GM18508 (cell line): ENCODE results near the gene FRMD3.
"Not testable (repeated sequence)": the region's sequence is repeated elsewhere in the genome, so short reads cannot be mapped to it uniquely, and the experiment has no call there.

Experiments used
- ATAC-seq: cut with Tn5 transposase; IDR thresholded peaks from one replicate; pipeline ENCODE4 v1.9.1; 2021; ENCODE audit warnings: moderate number of reproducible peaks; ENCODE audit not compliant: insufficient read depth, unreplicated experiment

Gene FRMD3

DNA sequence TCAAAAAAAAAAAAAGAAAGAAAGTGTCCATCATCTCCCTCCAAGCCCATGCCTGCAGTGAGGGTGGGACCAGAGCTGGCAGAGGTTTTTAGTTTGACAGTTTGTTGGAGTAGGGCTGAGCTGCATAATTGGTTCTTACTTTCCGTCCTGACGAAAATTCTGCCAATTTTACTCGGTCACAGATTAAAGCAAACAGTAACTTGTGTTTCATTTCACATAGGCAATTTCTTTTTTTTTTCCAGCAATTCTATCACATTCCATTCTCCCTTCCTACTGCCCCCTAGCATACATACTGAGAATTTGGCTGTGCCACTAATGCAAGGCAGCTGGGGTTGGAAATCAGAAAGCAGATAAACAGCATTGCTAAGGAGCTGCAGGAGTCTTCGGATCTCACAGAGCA, 132.4 kb downstream of the FRMD3 start:
- no peak for ATAC-seq

DNA sequence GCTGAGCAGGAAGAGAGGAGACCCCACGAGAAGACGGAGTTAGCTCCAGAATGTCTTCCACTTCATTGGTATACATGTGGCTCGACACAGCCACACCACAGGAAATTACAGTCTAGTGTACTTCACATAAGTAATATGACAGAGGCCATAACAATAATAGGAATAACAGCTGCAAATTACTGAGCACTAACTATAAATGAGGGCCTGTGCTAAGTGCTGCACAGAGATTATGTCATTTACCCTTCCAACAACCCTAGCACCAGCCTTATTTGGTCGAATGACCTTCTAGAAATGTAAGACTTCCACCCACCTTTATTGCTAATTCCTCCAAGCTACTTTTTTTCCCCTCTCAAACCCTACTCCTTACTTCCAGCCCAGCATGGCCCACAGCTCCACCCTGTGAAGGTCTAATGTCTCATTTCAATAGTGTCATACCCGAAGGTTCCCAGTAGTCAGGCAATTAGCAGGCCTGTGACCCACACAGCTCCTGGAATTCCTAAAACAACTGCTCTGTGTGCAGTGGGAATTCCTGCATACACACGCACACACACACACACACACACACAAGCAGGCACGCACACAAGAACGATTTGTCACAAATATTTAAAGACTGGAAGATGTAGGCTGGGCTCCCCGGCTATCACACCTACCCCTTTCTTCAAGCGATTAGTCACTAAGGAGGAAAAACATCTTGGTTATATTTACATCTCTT, 134.5 kb downstream of the FRMD3 start:
- no peak for ATAC-seq

DNA sequence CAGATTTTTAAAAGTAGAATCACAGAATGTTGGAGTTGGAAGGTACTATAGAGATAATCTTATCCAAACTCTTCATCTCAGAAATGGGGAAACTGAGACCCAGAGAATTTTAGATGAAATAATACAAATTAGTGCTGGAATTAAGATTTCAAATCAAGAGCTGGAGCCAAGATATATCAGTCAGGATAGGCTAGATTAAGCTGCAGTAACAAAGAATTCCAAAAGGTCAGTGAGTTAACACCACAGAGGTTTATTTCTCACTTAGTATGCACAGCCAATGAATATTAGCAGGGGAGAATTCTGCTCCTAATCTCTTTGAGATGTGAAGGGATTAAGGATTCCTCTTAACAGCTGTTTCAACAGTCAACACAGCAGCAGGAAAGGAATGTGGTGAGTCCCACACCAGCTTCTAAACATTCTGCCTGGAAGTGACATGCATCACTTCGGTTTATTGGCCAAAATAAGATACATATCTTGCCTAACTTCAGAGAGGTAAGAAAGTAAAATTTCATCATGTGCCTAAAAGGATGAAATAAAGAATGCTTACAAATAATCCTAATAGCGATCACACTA, 136.8 kb downstream of the FRMD3 start:
- no peak for ATAC-seq

DNA sequence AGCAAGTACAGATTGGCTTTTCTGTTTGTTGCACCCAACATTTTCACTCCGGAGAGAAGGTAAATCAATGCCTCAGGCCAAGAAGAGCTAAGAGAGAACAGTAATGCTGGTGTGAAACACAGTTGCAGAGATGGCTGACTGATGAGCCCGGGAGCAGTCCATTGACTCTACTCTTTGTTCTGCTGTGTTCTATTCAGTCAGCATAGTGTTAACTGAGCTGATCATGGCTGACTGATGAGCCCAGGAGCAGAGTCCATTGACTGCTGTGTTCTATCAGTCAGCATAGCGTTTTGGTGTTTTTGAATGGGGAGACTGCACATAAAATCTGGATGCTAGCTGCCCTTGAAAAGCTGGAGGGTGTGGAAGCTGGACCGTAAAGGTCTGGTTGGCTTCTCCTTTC, 141.4 kb downstream of the FRMD3 start:
- no peak for ATAC-seq

DNA sequence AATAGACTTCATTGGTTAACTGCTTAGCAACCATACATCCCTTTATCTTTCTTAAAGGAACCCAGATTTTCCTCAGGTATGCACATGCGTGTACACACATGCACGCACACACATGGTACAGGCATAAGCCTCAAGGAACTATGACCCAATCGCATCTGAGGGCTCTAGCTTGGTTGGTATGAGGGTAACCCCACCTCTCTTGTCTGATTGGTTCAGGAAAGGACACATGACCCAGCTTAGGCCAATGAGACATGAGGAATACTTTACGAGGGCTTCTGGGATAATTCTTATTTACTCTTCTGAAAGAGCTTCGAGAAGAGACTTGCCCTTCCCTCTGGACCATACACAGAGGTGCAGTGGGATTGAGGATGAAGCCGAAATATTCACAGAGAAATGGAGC, 141.9 kb downstream of the FRMD3 start:
- ATAC-seq, result no peak

DNA sequence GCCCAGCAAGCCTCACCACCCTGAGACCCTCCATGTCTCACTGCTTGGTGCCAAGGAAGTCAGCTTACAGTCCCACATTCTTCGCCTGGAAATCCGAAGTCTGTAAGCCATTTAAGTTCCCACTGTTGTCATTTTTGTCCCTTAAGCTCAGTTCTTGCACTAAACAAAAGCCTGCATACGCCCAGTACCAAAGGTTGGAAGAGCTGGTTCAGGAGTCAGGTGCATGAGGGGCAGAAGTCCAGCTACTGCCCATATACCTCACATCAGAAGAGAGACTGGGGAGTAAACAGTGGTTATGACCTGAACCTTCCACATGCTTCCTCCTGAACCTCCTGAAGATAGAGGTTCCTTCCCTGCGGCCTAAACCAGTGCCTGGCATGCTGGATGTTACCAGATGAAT, 146.0 kb downstream of the FRMD3 start:
- no peak for ATAC-seq

DNA sequence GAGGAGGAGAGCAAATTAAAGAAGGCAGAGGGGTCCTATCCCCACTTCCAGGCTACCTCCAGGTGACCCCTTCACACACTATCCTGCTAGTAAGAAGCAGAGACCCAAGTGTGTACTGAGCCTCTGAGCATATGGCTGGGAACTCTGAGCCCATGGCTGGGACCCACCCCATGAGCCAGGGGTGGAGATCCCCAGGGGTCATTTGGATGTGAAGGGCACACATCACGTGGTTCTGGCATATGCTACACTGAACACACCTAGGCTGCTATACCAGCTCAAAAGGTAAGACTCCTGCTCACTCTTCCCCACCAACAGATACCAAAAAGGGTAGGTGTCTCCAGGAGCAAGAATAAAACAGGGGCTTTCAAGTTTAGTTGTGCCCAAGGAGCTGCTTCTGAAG, 149.9 kb downstream of the FRMD3 start:
- no peak for ATAC-seq

DNA sequence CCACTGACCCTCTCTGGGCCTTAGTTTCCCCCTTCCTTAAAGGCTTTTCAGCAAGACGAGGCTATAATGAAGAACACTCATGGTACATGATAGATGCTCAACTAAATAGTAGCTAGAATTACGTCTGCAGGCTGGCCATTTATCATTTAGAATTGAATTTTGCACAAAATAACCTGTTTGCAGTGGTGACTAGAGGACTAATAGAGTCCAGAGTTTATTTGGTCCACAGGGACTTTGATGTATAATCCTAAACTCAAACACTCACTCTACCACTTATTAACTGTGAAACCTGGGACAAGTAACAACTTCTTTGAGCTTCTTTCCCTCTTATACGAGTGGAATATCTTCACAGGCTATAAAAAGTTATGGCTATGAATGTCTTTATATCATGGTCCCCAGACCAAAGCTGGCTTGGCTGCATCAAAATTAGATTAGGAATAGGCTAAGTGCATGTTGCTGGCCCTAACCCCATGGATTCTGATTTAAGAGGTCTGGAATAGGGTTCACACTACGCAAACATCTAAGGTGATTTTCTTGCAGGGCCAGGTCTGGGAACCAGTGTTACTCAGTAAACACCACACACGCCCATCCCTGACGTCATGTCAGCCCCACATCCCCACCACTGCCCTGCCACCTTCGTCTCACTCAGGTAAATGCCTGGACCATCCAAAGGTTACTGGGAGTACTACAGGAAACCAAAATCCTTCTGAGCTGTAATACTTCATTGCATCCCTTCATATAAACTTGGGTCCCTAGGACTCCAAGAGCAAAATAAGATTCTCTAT, 150.6 kb downstream of the FRMD3 start:
- no peak for ATAC-seq

DNA sequence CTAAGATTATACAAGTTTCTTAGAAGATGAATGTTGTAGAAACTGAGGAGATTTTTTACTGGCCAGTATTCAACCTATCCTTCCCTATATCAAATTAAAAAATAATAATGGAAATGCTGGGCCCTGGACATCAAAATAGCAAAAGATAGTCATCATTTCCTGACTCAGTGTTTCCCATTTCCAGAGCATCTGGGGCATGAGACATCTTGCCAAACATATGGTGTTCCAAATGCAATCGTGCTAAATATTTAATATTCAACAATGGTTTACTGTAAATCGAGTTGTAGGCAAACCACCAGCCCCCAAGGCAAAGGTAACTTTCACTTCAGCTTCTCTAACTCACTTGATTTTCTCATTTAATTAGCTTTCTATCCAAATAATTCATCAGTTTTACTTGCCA, 152.9 kb downstream of the FRMD3 start:
- no peak for ATAC-seq

DNA sequence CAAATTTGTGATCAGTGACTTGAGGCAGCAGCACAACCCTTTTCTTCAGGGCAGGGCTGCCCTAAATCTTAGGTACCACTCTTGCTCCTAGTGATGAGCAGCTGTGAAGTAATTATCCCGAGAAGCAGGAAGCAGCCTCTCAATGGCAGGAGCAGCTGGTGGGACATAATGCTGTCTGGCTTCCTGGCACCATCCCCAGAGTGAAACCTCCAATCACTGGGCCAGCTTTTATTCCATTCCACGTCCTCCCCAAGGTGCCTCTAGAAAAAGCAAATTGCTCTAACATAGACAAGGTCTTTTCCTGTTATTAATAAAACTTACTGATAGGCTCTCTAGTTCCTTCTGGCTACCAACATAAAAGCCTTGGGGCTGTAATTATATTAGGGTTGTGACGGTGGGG, 154.0 kb downstream of the FRMD3 start:
- ATAC-seq, result no peak

DNA sequence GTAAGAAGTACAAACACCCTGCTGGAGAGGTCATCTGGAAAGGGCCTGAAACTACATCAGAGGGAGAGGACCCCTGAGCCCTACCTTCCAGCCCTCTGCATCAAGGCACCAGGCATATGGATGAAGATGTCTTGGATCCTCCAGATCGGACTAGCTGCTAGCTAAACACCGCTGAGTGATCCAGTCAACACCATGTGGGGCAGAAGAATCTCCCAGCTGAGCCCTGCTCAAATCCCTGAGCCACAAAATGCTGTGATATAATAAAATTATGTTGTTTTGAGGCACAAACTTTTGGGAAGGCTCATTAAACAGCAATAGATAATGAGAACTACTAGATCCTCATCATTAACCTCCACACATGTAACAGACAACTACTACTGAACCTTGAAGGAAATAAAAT, 155.2 kb downstream of the FRMD3 start:
- no peak for ATAC-seq

DNA sequence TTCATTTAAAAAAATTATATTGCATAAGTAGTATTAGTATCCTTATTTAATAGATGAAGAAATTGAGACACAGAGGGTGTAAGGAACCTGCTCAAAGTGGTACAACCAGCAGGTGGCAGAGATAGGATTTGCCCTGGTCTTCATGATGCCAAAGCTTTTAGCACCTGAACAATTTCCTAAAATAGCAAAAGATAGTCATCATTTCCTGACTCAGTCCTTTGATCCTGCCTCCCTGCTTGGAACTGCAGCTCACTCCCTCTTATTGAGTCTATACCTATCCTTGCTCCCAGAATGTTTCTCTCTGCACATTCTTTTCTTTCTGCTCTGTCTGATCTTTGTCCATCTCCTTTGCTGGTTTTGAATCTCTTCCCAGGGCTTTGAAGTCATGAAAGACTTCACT, 155.8 kb downstream of the FRMD3 start:
- ATAC-seq, result no peak

DNA sequence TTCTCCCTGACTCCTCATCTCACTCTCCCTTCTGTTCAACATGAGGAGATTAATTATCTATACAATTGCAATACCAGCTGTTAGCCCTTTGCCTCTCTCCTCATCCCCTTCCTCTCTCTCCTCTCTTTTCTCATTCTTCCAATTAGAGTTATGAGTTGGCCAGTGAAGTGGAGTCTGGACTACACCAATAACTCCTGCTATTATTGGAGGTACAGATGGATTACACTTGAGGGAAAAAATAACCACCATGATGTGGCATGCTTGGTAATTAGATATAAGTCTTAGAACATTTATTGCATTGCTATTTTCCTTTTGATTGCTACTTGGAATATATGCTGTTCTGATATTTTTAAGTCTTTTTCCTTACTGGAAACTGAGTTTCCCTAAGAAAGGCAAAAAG, 159.2 kb downstream of the FRMD3 start:
- no peak for ATAC-seq

DNA sequence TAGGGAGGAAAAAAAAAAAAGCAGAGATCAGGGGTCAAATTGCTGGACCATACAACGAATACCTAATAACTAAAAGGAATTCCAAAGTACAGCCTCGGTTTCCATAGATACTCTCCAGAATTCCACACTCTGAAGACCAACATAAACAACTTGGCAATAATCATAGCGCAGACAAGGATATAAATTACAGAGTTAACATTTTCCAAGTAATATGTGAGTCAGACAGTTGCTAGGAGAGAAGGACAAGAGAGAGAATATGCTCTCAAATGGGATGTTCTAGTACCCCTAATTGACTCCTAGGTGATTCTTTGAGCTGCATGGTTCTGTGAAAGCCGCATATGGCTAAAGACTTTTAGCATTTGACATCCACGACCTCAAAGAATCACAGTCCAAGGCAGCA, 165.2 kb downstream of the FRMD3 start:
- no peak for ATAC-seq

DNA sequence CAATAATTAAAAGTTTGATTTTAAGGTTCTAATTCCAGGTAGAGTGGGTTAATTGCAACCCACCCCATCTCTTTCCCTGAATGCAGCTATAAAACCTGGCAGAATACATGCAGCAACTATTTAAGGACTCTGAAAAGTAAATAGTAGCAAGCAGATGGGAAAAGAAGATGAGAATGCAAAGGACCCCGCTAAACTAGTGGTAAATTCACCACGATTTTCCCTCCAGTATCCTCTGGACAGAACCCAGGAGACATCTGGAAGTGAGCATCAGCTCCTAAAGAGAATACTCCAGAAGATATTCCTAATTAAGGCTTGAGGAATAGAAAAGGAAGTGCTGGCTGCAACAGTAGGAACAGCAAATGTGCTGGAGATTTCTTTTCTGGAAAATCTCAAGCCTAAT, 170.9 kb downstream of the FRMD3 start:
- no peak for ATAC-seq

DNA sequence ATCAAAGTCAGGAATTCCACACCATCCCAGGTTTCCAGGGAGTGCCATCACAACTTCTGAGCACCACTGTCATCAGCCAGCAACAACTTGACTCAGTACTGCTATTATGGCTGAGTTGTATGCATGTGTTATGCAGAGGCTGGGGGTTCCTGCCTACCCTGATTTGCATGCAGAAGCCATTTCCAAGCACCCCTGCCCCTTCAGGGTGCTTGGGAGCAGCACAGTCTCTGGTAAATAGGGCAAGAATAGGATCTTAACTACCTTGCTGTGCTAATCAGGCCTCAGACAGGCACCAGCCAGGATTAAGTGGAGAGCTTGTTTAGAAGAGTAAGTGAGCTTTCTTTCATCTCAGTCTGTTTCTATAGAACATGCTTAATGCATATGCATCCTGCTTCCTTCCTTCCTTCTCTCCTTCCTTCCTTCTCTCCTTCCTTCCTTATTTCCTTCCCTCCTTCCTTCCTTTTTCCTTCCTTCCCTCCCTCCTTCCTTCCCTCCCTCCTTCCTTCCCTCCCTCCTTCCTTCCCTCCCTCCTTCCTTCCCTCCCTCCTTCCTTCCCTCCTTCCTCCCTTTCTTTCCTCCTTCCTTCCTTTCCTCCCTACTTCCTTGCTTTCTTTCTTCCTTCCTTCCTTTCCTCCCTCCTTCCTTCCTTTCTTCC, 175.7 kb downstream of the FRMD3 start:
- no peak for ATAC-seq

DNA sequence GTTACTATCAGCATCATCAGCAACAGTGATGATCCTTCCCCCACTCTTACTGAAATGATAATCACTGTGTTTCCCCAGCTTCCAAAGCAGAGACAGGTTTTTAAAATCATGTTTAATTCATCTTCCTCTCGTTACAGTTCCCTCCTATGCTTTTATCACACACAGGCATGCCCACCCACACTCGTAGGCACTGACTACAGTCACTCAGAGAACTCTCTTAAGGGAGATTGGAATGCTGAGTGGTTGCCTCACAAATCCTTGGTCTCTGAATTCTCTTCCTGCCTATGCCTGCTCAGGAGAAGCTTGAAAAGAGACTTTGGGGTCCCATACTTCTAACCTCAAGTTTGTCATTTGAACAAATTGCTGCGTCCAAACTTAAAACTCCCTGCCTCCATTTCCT, 179.2 kb downstream of the FRMD3 start:
- no peak for ATAC-seq

DNA sequence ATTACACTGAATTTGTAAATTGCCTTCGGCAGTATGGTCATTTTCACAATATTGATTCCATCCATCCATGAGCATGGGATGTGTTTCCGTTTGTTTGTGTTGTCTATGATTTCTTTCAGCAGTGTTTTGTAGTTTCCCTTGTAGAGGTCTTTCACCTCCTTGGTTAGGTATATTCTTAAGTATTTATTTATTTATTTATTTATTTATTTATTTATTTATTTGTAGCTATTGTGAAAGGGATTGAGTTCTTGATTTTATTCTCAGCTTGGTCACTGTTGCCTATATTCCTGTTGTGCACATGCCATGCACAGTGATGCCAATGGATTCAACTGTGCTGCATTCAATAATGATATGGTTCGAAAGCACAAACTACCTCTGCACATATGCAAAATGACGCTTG, 179.7 kb downstream of the FRMD3 start:
- not testable (repeated sequence) for ATAC-seq

DNA sequence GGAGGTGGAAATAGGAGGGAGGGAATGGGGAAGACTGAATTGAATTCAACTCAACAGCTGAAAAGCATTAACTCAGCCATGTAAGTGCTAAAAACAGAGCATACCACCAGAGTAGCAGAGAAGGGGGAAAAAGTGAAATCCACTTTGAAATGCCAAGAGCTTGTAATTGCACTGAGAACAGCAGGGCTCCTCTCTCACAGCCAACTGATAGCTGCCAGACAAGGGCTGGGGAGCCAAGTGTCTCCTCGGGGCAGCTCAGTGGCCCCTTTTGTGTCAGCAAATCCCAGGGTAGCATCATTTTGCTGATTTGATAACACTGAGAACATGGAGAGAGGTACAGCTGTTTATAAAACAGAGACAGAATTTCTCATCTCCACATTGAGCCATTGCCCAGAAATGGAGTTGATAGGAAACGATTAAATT, 182.5 kb downstream of the FRMD3 start:
- no peak for ATAC-seq

DNA sequence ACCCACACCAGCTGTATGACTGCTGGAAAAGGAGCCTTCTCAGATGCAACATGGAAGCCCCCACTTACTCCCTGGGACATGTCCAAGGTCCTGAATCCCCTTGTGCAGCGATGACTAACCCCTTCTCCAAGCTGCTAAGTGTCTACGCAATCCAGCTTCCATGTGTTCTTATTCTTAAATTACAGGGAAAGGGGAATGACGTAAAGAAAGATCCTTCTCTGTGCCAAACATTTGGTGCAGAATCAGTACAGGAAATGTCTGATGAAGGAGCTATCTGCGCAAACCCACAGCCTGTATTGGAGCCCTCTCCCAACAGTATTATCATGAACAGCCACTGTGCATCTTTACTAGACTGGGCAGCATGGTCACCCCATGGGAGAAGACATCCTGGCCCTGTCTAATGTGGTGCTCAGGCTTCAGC, 183.2 kb downstream of the FRMD3 start:
- no peak for ATAC-seq

DNA sequence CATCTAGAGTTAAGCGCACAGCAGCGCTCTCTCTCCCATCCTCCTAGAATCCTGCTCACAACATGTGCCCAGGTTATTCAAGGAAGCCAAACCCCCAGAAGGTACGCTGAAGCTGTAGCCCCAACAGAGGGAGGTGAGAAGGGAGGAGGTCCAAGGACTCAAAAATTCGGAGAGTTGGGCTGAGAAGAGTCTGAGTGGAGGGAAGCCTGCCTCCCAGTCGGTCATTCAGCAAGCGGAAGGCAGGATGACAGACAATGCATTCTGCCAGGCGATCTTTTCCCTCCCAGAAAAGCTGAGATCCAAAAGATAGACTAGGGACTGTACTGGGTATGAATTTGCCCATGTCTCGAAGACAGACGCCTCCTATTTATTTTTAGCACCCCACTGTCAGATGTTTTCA, 189.2 kb downstream of the FRMD3 start:
- no peak for ATAC-seq
